SW 1271 (cell line): ENCODE measurements around the gene RBM6.
"Not testable (repeated sequence)": the region's sequence is repeated elsewhere in the genome, so short reads cannot be mapped to it uniquely, and the experiment has no call there.

Experiments
- DNase-seq, 2 experiments: peaks; one replicate each; lab custom pipeline; 2025; lab: John Stamatoyannopoulos, UW

Gene RBM6

DNA sequence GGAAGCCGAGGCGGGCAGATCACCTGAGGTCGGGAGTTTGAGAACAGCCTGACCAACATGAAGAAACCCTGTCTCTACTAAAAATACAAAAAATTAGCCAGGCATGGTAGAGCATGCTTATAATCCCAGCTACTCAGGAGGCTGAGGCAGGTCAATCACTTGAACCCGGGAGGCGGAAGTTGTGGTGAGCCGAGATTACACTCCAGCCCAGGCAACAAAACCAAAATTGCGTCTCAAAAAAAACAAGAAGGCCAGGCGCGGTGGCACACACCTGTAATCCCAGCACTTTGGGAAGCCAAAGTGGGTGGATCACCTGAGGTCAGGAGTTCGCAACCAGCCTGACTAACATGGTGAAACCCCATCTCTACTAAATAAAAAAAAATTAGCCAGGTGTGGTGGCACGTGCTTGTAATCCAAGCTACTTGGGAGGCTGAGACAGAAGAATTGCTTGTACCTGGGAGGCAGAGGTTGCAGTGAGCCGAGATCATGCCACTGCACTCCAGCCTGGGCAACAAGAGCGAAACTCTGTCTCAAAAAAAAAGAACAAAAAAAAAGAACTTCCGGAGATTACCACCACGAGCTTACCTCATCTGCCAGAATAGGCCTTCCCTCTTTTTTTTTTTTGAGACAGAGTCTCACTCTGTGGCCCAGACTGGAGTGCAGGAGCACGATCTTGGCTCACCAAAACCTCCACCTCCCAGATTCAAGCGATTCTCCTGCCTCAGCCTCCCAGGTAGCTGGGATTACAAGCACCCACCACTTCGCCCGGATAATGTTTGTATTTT is 22.0 kb upstream of the RBM6 start:
- DNase-seq = not testable (repeated sequence)

DNA sequence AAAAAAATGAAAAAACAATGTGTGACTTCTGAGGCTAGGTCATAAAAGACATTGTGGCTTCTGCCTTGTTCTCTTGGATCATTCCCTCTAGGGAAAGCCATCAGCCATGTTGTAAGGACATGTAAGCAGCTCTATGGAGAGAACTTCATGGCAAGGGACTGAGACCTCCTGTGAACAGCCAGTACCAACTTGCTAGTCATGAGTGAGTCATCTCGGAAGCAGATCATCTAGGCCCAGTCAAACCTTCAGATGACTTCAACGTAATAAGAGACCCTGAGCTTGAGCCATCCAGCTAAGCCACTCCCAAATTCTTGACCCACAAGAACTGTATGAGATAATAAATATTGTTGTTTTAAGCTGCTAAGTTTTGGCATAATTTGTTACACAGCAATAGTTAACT is 15.3 kb upstream of the RBM6 start:
- no peak for DNase-seq

DNA sequence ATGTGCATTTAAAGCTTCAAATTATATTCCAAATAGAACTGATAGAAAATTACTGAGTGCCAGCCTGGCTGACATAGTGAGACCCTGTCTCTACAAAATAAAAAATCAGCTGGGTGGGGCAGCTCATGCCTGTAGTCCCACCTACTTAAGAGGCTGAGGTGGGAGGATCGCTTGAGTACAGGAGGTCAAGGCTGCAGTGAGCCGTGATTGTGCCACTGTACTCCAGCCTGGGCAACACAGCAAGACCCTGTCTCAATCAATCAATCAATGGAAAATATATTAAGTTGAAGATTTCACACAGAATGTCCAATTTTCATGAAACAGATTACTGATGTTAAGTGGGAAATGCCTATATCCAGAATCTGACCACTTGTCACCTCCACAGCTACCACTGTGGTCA is 14.5 kb upstream of the RBM6 start:
- no peak for DNase-seq

GRCh38 chr3:49926117-49926728 is 13.7 kb upstream of the RBM6 start:
- DNase-seq = no peak

- DNase-seq = no peak
These were observed 12.2 kb upstream of the RBM6 start for GRCh38 chr3:49927798-49928197.

GRCh38 chr3:49928481-49929017 is 11.4 kb upstream of the RBM6 start:
- no peak for DNase-seq

- DNase-seq = peak; percentile 36 to 69
These were observed 10.4 kb upstream of the RBM6 start, which contains the start of gene MON1A for GRCh38 chr3:49929291-49930167. Gene MON1A (minus strand): TSS chr3:49929811. CDS start chr3:49913346, 16,465 bp downstream.

DNA sequence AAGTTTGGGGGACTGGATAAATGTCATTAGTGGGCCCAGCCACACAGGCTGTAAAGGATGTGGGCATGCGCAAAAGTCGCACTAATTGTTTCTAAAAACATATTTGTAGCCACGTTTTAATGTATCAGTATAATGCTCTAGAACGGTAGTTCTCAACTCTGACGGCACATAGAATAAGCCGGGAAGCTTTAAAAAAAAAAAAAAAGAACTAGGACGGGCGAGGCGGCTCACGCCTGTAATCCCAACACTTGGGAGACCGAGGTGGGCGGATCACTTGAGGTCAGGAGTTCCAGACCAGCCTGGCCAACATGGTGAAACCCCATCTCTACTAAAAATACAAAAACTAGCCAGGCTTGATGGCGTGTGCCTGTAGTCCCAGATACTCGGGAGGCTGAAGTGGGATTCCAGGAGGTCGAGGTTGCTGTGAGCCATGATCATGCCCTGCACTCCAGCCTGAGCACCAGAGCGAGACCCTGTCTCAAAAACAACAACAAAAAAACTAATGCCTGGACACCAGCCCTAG is 9.7 kb upstream of the RBM6 start:
- no peak for DNase-seq

- peak in 1 of 2 experiments; percentile 8 for DNase-seq
These were observed 9.0 kb upstream of the RBM6 start for GRCh38 chr3:49930922-49931321.

- DNase-seq = not testable (repeated sequence)
These were observed 7.7 kb upstream of the RBM6 start for GRCh38 chr3:49932281-49932680.

DNA sequence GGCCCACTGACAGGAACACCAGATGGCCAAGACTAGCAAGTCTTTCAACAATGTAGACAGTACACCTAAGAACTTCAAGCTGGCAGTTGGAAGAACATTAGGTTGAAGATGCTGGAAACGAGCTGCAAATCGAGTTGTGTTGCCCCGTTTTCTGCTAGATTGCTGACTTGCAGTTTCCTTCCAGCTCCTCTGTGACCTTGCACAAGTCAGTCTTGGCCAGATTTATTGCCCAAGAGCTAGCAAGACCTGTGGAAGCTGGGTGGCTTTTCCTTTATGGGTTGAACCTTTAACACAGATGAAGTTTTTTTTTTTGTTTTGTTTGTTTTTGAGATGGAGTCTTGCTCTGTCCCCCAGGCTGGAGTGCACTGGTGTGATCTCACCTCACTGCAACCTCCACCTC is 2.9 kb upstream of the RBM6 start:
- DNase-seq = no peak

- DNase-seq = no peak
These were observed 808 bp downstream of the RBM6 start for GRCh38 chr3:49940667-49941249.

GRCh38 chr3:49942651-49943050 is 2.7 kb downstream of the RBM6 start:
- DNase-seq = no peak

DNA sequence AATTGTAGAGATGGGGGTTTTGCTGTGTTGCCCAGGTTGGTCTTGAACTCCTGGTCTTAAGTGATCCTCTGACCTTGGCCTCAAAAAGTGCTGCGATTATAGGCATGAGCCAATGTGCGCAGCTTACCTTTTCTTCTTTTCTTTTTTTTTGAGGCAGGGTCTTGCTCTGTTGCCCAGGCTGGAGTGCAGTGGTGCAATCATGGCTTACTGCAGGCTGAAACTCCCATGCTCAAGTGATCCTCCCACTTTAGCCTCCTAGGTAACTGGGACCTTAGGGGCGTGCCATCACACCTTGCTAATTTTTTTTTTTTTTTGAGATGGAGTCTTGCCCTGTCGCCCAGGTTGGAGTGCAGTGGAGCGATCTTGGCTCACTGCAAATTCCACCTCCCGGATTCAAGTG is 13.0 kb downstream of the RBM6 start:
- DNase-seq = no peak

- DNase-seq = no peak
These were observed 15.7 kb downstream of the RBM6 start for GRCh38 chr3:49955636-49956035.

DNA sequence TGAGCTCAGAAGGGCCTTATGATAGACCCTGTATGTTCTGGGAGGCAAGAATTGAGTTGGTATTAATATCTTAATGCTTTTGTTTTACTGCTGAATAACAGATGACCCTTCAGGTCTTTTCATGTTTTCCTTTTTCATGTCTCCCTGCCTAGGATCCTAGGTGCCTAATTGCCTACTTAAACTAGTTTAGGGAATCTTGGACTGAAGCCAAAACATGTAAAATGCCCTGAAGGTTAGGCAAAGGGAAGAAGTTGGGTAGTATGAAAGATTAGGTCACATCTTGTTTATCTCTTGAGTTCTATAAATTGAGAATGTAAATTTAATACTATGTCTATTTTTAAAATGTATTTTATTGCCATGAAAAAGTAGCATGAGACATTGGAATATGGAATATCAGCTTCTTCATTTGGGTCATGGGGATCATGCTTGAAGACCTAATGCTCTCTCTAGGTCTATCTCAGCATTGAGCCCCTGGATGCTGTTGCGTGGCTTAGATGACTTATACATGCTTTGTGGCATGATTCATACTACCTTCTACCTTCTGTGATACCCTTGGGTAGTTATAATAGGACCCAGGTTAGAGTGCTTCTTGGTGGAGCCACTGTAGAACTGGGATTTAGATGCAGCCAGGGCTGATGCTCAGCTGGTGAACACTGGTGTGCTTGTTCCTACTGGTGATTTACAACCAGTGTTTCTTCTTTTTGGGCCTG is 26.4 kb downstream of the RBM6 start:
- DNase-seq = no peak

DNA sequence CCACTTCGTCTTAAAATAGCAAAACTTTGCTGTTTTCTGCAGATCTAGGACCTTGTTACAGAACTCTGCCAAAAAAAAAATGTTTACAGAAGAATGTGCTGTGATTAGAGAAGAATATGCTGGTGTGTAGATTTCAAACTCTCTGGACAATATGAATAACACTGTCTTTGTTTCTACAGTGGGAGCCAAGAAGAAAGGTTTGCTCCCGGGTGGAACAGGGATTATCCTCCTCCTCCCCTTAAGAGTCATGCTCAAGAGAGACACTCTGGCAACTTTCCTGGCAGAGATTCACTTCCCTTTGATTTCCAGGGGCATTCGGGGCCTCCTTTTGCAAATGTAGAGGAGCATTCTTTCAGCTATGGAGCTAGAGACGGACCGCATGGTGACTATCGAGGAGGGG is 27.3 kb downstream of the RBM6 start:
- no peak for DNase-seq

DNA sequence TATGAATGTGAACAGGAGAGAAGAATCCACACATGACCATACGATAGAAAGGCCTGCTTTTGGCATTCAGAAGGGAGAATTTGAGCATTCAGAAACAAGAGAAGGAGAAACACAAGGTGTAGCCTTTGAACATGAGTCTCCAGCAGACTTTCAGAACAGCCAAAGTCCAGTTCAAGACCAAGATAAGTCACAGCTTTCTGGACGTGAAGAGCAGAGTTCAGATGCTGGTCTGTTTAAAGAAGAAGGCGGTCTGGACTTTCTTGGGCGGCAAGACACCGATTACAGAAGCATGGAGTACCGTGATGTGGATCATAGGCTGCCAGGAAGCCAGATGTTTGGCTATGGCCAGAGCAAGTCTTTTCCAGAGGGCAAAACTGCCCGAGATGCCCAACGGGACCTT is 28.4 kb downstream of the RBM6 start:
- no peak for DNase-seq

DNA sequence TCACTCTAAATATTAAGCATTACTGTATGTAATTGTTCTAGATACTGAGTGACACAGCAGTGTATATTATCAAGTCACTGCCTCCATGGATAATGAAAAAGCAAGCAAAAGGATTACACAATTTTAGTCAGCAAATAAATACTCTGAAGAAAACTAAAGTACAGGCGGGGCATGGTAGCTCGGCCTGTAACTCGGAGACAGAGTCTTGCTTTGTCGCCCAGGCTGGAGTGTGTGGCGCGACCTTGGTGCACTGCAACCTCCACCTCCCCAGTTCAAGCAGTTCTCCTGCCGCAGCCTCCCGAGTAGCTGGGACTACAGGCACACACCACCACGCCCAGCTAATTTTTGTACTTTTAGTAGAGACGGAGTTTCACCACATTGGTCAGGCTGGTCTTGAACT is 32.7 kb downstream of the RBM6 start:
- no peak for DNase-seq

DNA sequence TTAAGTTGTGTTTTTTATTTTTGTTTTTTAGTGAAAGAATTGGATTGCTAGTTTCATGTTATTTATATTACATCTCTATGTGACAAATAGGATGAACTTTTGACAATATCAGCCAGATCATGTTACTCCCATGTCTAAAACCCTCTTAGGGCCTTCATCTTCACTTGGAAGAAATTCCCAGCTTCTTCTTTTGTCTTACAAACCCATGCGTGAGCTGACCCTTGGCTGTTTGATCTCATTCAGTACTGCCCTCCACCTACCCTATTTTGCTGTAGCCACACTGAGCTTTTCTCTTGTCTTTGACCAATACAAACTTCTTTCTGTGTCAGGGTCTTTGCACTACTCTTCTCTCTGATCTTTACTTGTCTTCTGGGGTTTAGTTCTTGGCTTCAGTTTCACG is 37.0 kb downstream of the RBM6 start:
- no peak for DNase-seq

DNA sequence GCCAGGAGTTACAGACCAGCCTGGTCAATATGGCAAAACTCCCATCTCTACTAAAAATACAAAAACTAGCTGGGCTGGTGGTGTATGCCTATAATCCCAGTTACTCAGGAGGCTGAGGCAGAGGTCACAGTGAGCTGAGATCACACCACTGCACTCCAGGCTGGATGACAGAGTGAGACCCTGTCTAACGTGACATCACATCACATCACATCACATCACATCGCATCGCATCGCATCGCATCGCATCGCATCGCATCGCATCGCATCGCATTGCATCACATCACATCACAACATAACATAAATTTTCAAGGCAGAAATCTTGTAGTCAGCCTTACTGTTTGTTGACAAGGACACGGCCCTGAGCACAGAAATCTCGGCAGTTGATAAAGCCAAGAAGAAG is 44.4 kb downstream of the RBM6 start:
- DNase-seq = no peak
